Activated T-cell treated with anti-CD3 and anti-CD28 coated beads, Interleukin-2, amount 50 U/mL, for 24 hours (primary cell): Measurements from ENCODE around the gene PRKCH.

Source experiments
- DNase-seq: peaks from one replicate; pipeline ENCODE4 v3.0.0-alpha.2; 2020
- H3K27ac Mint-ChIP-seq: 2 replicates; pipeline ENCODE4 v1.8.0; 2020; ENCODE audit warnings: mild to moderate bottlenecking, mixed read lengths
- H3K27me3 Mint-ChIP-seq: 2 replicates; pipeline ENCODE4 v1.8.0; 2020; ENCODE audit warnings: mixed read lengths
- H3K36me3 Mint-ChIP-seq: 2 replicates; pipeline ENCODE4 v1.8.0; 2020; ENCODE audit warnings: low read depth, mixed read lengths
- H3K4me1 Mint-ChIP-seq: 2 replicates; pipeline ENCODE4 v1.8.0; 2020; ENCODE audit warnings: low read depth, mixed read lengths
- H3K4me3 Mint-ChIP-seq: 2 replicates; pipeline ENCODE4 v1.8.0; 2020; ENCODE audit warnings: mild to moderate bottlenecking, moderate library complexity, mixed read lengths
- H3K9me3 Mint-ChIP-seq: 2 replicates; pipeline ENCODE4 v1.8.0; 2020; ENCODE audit warnings: mixed read lengths

Gene PRKCH

GRCh38 chr14:61355892-61356325, 34.5 kb downstream of the PRKCH start:
- DNase-seq, result peak; percentile 62
- Mint-ChIP-seq H3K36me3 (peaks cover 60% of the 10 kb centered on the region), H3K27me3 (no peaks in the 10 kb centered on the region)

GRCh38 chr14:61357123-61357522, 35.7 kb downstream of the PRKCH start:
- H3K9me3 Mint-ChIP-seq, result no peaks in the 10 kb centered on the region
- no peak for DNase-seq
- H3K27me3 Mint-ChIP-seq, result no peaks in the 10 kb centered on the region
- H3K4me1 Mint-ChIP-seq, result peaks cover 87% of the 10 kb centered on the region
- H3K36me3 Mint-ChIP-seq, result peaks cover 55% of the 10 kb centered on the region
- peak overlapping the region; percentile 96 for H3K27ac Mint-ChIP-seq
- H3K4me3 Mint-ChIP-seq, result peak overlapping the region; percentile 2

More at GRCh38 chr14:61355892-61356325, 34.5 kb downstream of the PRKCH start:
- H3K4me3 Mint-ChIP-seq, result peak overlapping the region; percentile 41
- no peaks in the 10 kb centered on the region for H3K9me3 Mint-ChIP-seq
- peaks cover 92% of the 10 kb centered on the region for H3K4me1 Mint-ChIP-seq
- peak overlapping the region; percentile 96 for H3K27ac Mint-ChIP-seq

GRCh38 chr14:61358554-61359226, 37.3 kb downstream of the PRKCH start:
- no peak for DNase-seq
- Mint-ChIP-seq H3K27me3 (no peaks in the 10 kb centered on the region), H3K27ac (peak overlapping the region; percentile 96), H3K36me3 (peaks cover 52% of the 10 kb centered on the region), H3K9me3 (no peaks in the 10 kb centered on the region), H3K4me1 (peaks cover 73% of the 10 kb centered on the region), H3K4me3 (no peak overlapping the region)

- Mint-ChIP-seq H3K36me3 (peaks cover 47% of the 10 kb centered on the region), H3K4me1 (peaks cover 53% of the 10 kb centered on the region), H3K27ac (peak overlapping the region; percentile 83), H3K4me3 (no peak overlapping the region), H3K27me3 (no peaks in the 10 kb centered on the region), H3K9me3 (no peaks in the 10 kb centered on the region)
- no peak for DNase-seq
These were observed 39.6 kb downstream of the PRKCH start for GRCh38 chr14:61360796-61361525.

GRCh38 chr14:61362072-61362750, 40.8 kb downstream of the PRKCH start:
- H3K27ac Mint-ChIP-seq, result no peak overlapping the region

GRCh38 chr14:61364243-61364642, 42.9 kb downstream of the PRKCH start:
- H3K27ac Mint-ChIP-seq, result no peak overlapping the region
- H3K27me3 Mint-ChIP-seq, result no peaks in the 10 kb centered on the region
- peak; percentile 25 for DNase-seq
- H3K4me1 Mint-ChIP-seq, result peaks cover 20% of the 10 kb centered on the region
- no peaks in the 10 kb centered on the region for H3K9me3 Mint-ChIP-seq
- H3K4me3 Mint-ChIP-seq, result no peak overlapping the region
- H3K36me3 Mint-ChIP-seq, result peaks cover 29% of the 10 kb centered on the region

More at GRCh38 chr14:61362072-61362750, 40.8 kb downstream of the PRKCH start:
- Mint-ChIP-seq H3K4me1 (peaks cover 40% of the 10 kb centered on the region), H3K27me3 (no peaks in the 10 kb centered on the region), H3K9me3 (no peaks in the 10 kb centered on the region), H3K36me3 (peaks cover 36% of the 10 kb centered on the region), H3K4me3 (no peak overlapping the region)
- no peak for DNase-seq

- Mint-ChIP-seq H3K4me3 (no peak overlapping the region), H3K4me1 (peaks cover 17% of the 10 kb centered on the region), H3K36me3 (peaks cover 29% of the 10 kb centered on the region), H3K9me3 (no peaks in the 10 kb centered on the region), H3K27me3 (no peaks in the 10 kb centered on the region), H3K27ac (no peak overlapping the region)
- DNase-seq, result no peak
These were observed 44.4 kb downstream of the PRKCH start for GRCh38 chr14:61365667-61366212.

GRCh38 chr14:61368114-61368710, 46.8 kb downstream of the PRKCH start:
- peaks cover 32% of the 10 kb centered on the region for H3K4me1 Mint-ChIP-seq

GRCh38 chr14:61368781-61369453, 47.5 kb downstream of the PRKCH start:
- Mint-ChIP-seq H3K36me3 (peaks cover 47% of the 10 kb centered on the region), H3K27ac (no peak overlapping the region), H3K4me1 (peaks cover 38% of the 10 kb centered on the region)

More at GRCh38 chr14:61368114-61368710, 46.8 kb downstream of the PRKCH start:
- peak overlapping the region; percentile 11 for H3K4me3 Mint-ChIP-seq
- no peaks in the 10 kb centered on the region for H3K27me3 Mint-ChIP-seq
- no peak overlapping the region for H3K27ac Mint-ChIP-seq
- DNase-seq, result peak; percentile 30
- peaks cover 4% of the 10 kb centered on the region for H3K9me3 Mint-ChIP-seq
- peaks cover 39% of the 10 kb centered on the region for H3K36me3 Mint-ChIP-seq

GRCh38 chr14:61369454-61369810, 48.1 kb downstream of the PRKCH start:
- Mint-ChIP-seq H3K36me3 (peaks cover 52% of the 10 kb centered on the region), H3K4me3 (peak overlapping the region; percentile 34), H3K27me3 (no peaks in the 10 kb centered on the region), H3K27ac (no peak overlapping the region), H3K9me3 (peaks cover 13% of the 10 kb centered on the region), H3K4me1 (peaks cover 42% of the 10 kb centered on the region)
- no peak for DNase-seq

More at GRCh38 chr14:61368781-61369453, 47.5 kb downstream of the PRKCH start:
- Mint-ChIP-seq H3K9me3 (peaks cover 8% of the 10 kb centered on the region), H3K4me3 (peak overlapping the region; percentile 34), H3K27me3 (no peaks in the 10 kb centered on the region)
- DNase-seq, result no peak

GRCh38 chr14:61372379-61372778, 51.0 kb downstream of the PRKCH start:
- Mint-ChIP-seq H3K9me3 (peaks cover 23% of the 10 kb centered on the region), H3K27ac (peak overlapping the region; percentile 93), H3K4me1 (peaks cover 52% of the 10 kb centered on the region), H3K27me3 (no peaks in the 10 kb centered on the region), H3K36me3 (peaks cover 78% of the 10 kb centered on the region), H3K4me3 (peak overlapping the region; percentile 25)
- no peak for DNase-seq

GRCh38 chr14:61372842-61373555, 51.6 kb downstream of the PRKCH start:
- H3K4me1 Mint-ChIP-seq, result peaks cover 52% of the 10 kb centered on the region
- H3K27me3 Mint-ChIP-seq, result no peaks in the 10 kb centered on the region
- peak overlapping the region; percentile 93 for H3K27ac Mint-ChIP-seq
- peaks cover 77% of the 10 kb centered on the region for H3K36me3 Mint-ChIP-seq
- peaks cover 23% of the 10 kb centered on the region for H3K9me3 Mint-ChIP-seq
- peak overlapping the region; percentile 41 for H3K4me3 Mint-ChIP-seq
- DNase-seq, result no peak

- Mint-ChIP-seq H3K27ac (peak overlapping the region; percentile 63), H3K4me3 (no peak overlapping the region), H3K4me1 (peaks cover 52% of the 10 kb centered on the region), H3K36me3 (peaks cover 81% of the 10 kb centered on the region), H3K27me3 (no peaks in the 10 kb centered on the region), H3K9me3 (peaks cover 23% of the 10 kb centered on the region)
- no peak for DNase-seq
These were observed 52.9 kb downstream of the PRKCH start for GRCh38 chr14:61374284-61374683.
